ENCODE measurements around the gene ARHGEF6.
A peak's percentile ranks its signal among the peaks of the same experiment; 100 is the strongest.

The ARHGEF6 gene

GRCh38 chrX:136643243-136643642 lies 137.5 kb downstream of the ARHGEF6 start:
- no peak for DNase-seq

GRCh38 chrX:136639506-136640176 lies 141.1 kb downstream of the ARHGEF6 start:
- DNase-seq: peak in 1 of 5 donors; percentile 59

GRCh38 chrX:136636121-136636520 lies 144.6 kb downstream of the ARHGEF6 start:
- no peak for DNase-seq

GRCh38 chrX:136635235-136635634 lies 145.5 kb downstream of the ARHGEF6 start:
- DNase-seq: peak in 1 of 5 donors; percentile 87

GRCh38 chrX:136630881-136631280 lies 149.9 kb downstream of the ARHGEF6 start:
- no peak for DNase-seq

- DNase-seq: peak in 1 of 5 donors; percentile 58
Observed at GRCh38 chrX:136629084-136629750, 151.5 kb downstream of the ARHGEF6 start.

- peak in 1 of 5 donors; percentile 54 for DNase-seq
Observed at GRCh38 chrX:136627409-136627808, 153.3 kb downstream of the ARHGEF6 start.

- no peak for DNase-seq
Observed at GRCh38 chrX:136626891-136627290, 153.8 kb downstream of the ARHGEF6 start.

GRCh38 chrX:136626237-136626636 lies 154.5 kb downstream of the ARHGEF6 start:
- peak in 1 of 5 donors; percentile 81 for DNase-seq

GRCh38 chrX:136625246-136625645 lies 155.5 kb downstream of the ARHGEF6 start:
- DNase-seq: no peak

GRCh38 chrX:136623396-136623795 lies 157.3 kb downstream of the ARHGEF6 start:
- no peak for DNase-seq

GRCh38 chrX:136622568-136622967 lies 158.2 kb downstream of the ARHGEF6 start:
- DNase-seq: no peak

- DNase-seq: no peak
Observed at GRCh38 chrX:136620780-136621179, 160.0 kb downstream of the ARHGEF6 start.

GRCh38 chrX:136619899-136620505 lies 160.7 kb downstream of the ARHGEF6 start:
- peak in 1 of 5 donors; percentile 84 for DNase-seq

- DNase-seq: peak in 1 of 5 donors; percentile 78
Observed at GRCh38 chrX:136616987-136617685, 163.6 kb downstream of the ARHGEF6 start.

Measured in T-helper 1 cell (primary cell).